Measurements from ENCODE around the gene CEP19.
A peak's percentile ranks its signal among the peaks of the same experiment; 100 is the strongest.
"Not testable (repeated sequence)": the region's sequence is repeated elsewhere in the genome, so short reads cannot be mapped to it uniquely, and the experiment has no call there.

The CEP19 gene

DNA sequence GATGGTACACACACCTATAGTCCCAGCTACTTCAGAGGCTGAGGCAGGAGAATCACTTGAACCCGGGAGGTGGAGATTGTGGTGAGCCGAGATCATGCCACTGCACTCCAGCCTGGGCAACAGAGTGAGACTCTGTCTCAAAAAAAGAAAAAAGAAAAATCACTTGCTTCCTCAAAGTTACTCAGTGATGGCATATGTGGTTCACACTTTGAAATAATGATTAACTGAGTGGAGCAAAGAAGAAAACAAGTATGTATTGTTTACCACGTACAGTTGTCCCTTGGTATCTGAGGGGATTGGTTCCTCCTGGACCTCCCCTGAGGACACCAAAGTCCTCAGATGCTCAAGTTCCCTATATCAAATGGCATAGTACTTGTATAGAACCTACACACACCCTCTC, 5.1 kb upstream of the CEP19 start:
- DNase-seq (ENCODE audit: low read depth, low spot score); H3K4me3 ChIP-seq (ENCODE audit: low read length): not testable (repeated sequence)

DNA sequence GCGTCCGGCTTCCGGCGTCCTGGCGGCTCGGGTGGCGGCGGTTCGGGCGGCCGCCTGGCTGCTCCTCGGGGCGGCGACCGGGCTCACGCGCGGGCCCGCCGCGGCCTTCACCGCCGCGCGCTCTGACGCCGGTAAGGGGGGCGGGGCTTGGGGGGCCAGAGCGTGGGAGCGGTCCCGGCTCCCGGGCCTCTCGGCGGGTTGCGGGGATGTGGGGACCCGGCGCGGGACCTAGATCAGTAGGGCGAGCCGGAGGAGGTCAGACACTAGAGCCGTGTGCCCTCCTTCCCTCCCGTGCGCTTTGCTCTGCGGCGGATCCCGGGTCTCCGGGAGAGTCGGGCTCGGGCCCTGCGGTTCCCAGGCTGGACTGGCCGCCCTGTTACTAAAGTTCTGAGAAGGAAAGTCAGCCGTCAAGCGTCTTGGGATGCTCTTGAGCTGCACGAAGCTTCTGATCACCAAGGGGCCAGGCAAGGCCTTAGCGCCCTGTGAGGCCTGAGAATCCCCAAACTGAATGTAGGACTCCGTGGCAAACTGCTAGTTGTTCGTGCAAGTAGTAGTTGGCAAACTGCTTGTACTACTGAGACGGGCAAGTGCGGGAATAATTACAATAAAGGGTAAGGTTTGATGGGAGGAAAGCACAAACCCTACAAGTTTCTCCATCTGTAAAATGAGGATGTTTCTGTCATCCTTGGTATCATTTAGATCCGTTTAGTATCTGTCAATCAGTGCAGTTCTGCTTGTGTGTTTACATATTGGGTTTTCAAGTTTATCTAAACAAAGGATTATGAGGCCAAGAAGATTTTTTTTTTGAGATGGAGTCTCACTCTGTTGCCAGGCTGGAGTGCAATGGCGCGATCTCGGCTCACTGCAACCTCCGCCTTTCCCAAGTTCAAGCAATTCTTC, 714 bp upstream of the CEP19 start:
- DNase-seq (ENCODE audit: low read depth, low spot score) = peak; percentile 7
- H3K4me3 ChIP-seq (ENCODE audit: low read length) = peak overlapping the region; percentile 84

DNA sequence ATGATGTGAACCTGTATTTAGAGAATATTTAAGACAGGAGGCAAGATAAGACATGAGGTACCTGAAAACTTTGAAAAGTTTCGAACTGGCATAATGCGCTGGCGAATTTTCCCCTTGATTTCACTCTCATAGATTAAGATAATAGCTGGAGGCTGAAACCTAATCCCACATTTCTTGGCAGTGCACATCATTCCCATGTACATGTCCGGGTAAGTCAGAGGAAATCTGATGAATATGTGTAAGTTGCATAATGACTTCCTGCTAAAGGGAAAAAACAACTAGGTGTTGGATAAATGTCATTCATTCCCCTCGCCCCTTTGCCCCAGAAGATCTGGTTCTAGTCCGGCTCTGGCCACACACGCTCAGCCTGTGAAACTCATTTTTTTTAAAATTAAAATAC, 3.6 kb downstream of the CEP19 start:
- no peak for DNase-seq (ENCODE audit: low read depth, low spot score)
- no peak overlapping the region for H3K4me3 ChIP-seq (ENCODE audit: low read length)

DNA sequence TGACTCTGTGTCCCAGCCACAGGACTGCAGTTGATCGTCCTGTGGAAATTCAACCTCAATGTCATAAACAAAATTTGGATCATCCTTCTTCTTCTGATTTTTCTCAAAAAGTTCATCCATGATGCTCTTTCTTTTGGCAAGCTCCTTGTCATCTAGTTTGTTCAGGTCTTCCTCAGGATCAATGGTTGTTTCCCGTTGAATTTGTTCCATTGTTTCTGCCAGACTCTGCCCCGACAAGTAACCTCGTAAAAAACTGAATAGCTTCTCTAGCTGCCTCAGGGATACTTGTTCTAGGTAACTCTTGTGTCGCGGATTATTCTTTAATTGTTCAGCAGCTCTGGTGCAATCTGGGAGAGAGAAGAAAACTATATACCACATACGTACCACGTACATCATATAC, 4.5 kb downstream of the CEP19 start:
- no peak for DNase-seq (ENCODE audit: low read depth, low spot score)
- H3K4me3 ChIP-seq (ENCODE audit: low read length) = no peak overlapping the region

DNA sequence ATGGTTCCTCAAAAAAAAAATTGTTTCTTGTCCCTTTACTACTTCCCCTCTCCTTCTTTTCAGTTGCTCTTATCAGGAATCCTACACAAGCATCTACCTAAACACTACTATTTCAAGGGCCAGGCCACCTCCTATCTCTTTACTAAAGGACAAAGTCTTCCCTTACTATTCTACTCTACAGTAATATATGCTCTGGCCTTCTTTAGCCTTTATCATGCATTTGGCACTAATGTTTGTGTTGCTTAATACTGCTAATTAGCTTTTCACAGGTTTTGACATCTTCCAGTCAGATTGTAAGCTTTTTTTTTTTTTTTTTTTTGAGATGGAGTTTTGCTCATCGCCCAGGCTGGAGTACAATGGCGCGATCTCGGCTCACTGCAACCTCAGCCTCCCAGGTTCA, 5.3 kb downstream of the CEP19 start:
- DNase-seq (ENCODE audit: low read depth, low spot score) = no peak
- H3K4me3 ChIP-seq (ENCODE audit: low read length) = no peak overlapping the region

DNA sequence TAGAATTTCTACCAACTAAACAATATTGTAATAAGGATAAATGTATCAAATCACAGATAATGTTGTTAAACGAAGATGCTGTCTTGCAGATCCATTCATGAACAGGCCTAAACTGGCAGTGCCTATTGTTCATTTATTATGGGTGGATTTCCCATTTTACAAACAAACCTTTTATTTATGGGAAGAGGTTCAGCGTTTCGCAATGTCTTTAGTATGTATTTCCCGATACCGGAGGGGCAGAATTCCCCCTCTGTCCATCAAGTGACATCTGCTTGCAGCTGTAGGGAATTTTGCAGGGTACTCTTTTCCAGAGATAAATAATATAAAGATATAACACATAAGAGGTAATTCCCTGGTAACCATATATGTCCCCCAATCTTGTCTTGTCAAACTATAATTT, 5.7 kb downstream of the CEP19 start:
- no peak overlapping the region for H3K4me3 ChIP-seq (ENCODE audit: low read length)

DNA sequence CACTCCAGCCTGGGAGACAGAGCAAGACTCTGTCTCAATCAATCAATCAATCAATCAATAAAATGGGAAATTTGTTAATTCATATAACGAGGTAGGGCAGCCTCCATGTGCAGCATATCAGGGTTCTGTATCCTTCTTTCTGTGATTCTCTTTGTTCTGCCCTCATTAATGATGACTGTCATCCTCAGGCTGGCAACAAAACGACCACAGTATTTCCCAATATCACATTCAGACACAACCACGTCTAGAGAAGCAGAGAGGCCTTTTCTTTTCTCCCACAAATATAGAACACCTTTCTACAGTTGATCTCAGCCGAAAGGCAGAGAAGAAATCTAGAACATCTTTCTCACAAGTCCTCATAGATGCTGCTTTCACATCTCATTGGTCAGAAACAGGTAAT, 11.2 kb downstream of the CEP19 start:
- no peak for DNase-seq (ENCODE audit: low read depth, low spot score)
- H3K4me3 ChIP-seq (ENCODE audit: low read length) = no peak overlapping the region

More for the DNA sequence above, 5.7 kb downstream of the CEP19 start:
- DNase-seq (ENCODE audit: low read depth, low spot score) = no peak

DNA sequence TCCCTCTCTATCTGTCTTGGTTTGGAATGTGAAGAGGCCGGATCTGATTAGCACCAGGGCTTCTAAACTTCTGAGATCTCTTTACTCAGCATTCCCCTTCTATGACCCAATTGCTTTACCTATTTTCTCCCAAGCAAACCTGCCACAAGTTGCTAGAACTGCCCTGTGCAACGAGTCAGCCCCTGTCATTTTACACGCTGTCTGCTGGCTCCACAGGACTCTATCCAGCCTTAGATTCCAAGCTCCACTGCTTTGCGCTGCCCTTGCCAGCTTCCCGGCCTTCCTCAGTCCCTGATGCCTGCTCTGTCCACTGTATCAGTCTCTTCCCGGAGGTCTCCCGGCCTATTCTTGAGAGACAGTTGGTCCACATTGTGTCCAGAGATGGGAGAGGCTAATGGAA, 12.3 kb downstream of the CEP19 start:
- no peak overlapping the region for H3K4me3 ChIP-seq (ENCODE audit: low read length)
- DNase-seq (ENCODE audit: low read depth, low spot score) = no peak

DNA sequence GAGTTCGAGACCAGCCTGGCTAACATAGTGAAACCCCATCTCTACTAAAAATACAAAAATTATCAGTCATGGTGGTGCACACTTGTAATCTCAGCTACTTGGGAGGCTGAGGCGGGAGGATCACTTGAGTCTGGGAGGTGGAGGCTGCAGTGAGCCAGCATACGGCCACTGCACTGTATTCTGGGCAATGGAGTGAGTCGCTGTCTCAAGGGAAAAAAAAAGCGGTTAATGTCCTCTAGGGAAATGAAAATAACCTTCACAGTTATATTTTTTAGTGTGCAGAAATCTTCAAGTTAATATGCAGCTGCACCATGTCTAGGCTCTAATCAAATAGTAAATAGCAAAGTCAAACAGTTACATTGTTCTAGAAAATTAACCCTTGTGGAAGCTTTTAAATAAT, 14.8 kb downstream of the CEP19 start:
- no peak for DNase-seq (ENCODE audit: low read depth, low spot score)

DNA sequence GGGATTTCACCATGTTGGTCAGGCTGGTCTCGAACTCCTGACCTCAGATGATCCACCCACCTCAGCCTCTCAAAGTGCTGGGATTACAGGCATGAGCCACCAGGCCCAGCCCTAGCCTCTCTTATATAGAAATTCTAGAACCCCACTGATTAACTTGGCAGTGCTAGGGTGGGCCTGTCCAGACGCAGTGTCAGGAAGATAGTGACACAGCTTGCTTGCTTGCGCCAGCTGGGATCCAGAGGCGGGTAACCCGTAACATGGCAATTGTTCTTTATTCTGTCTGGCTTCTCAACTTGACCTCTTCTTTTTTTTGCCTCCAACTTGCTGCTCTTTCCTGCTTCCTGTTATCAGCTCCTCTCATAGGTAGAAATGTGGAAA, 16.2 kb downstream of the CEP19 start:
- no peak overlapping the region for H3K4me3 ChIP-seq (ENCODE audit: low read length)
- no peak for DNase-seq (ENCODE audit: low read depth, low spot score)

More for the DNA sequence above, 14.8 kb downstream of the CEP19 start:
- H3K4me3 ChIP-seq (ENCODE audit: low read length) = no peak overlapping the region

DNA sequence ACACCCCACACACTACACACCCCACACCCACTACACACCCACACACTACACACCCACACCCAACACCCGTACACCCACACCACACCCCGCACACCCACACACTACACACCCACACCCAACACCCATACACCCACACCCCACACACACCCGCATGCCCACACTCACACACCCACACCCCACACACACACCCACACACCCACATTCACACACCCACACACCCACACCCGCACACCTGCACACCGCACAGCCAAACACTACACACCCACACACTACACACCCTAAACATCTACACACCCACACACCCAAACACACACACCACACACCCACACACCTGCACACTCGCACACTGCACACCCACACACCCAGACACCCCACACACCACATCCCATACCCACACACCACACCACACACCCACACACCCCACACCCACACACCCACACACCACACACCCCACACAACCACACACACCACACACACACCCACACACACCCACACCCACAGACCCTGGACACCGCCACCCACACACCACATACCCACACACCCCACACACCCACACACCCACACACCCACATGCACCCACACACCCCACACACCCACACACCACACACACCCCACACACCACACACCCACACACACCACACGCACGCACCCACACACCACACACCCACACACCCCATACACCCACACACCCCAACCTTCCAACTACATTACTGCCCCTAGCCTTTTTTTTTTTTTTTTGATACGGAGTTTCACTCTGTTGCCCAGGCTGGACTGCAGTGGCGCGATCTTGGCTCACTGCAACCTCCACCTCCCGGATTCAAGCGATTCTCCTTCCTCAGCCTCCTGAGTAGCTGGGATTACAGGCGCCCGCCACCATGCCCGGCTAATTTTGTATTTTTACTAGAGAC, 16.9 kb downstream of the CEP19 start:
- no peak overlapping the region for H3K4me3 ChIP-seq (ENCODE audit: low read length)
- no peak for DNase-seq (ENCODE audit: low read depth, low spot score)

DNA sequence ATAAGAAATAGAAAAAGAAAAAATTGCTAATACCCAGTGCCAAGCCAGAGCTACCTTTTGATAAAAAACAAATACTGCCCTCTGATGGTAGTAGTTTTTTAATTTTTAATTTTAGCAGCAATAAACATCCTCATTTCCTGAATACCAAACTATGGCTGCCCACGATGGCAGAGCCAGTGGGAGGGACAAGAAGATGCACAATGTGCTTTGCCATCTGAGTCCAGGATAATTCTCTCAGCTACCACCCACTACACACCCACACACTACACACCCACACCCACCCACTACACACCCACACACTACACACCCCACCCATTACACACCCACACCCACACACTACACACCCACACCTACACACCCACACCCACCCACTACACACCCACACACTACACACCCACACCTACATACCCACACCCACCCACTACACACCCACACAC, 17.8 kb downstream of the CEP19 start:
- H3K4me3 ChIP-seq (ENCODE audit: low read length) = no peak overlapping the region
- peak; percentile 31 for DNase-seq (ENCODE audit: low read depth, low spot score)

DNA sequence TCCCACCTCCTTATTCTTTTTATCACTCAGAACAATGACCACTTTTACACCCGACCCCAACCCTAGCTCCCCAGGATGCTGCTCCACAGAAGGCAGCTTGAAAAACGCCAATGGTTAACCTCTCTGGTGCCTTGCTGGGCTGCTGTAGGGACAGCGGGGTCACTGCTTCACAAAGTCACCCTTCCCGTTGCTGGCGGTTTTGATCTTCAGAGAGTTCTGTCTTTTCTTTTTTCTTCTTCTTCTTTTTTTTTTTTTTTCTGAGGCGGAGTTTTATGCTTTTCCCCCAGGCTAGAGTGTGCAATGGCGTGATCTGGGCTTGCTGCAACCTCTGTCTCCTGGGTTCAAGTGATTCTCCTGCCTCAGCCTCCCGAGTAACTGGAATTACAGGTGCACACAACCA, 20.7 kb downstream of the CEP19 start:
- H3K4me3 ChIP-seq (ENCODE audit: low read length) = no peak overlapping the region
- no peak for DNase-seq (ENCODE audit: low read depth, low spot score)

DNA sequence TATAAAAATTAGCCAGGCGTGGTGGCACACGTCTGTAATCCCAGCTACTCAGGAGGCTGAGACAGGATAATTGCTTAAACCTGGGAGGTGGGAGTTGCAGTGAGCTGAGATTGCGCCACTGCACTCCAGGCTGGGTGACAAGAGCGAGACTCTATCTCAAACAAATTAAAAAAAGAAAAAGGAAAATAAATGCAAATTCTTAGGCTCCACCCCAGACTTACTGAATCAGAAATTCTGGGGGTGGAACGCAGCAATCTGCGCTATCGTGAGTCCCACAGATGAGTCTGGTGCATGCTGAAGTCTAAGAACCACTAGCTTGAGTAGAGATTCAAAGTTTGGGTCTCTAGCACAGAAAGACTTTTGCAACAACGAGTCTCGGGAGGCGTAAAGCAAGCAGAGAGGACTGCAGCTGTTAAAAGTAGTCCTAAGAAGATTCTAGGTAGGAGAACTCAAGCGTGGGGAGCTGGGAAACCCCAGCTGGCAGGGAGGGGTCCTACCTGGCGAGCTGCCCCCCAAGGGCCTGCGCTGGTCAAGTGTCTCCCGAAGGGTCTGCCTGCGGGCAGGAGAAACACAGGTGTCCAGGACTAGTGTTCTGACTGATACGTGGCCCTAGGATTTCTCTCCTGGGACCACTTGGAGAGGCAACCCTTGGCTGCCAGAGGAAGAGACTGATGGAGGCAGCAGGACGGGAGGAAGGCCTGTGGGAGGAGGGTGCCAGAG, 21.9 kb downstream of the CEP19 start:
- DNase-seq (ENCODE audit: low read depth, low spot score) = no peak
- H3K4me3 ChIP-seq (ENCODE audit: low read length) = no peak overlapping the region

DNA sequence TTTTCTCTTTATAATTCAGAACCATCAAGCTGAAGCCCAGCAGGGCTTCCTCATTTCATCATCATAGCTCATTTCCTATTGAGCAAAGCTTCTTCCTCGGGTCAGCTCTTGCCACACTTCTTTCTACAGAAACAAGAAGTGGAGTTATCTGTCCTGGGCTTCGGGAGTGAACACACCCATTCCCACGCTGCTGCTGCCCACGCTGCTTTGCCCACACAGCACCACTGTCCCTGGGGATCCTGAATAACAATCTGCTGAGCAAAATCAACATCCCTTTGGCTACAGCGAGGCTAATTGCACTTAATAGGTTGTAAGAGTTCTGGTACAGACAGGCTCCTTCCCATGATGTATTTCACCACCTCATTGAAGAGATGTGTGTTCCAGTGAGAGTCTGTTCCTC, 23.7 kb downstream of the CEP19 start:
- H3K4me3 ChIP-seq (ENCODE audit: low read length) = no peak overlapping the region
- no peak for DNase-seq (ENCODE audit: low read depth, low spot score)

DNA sequence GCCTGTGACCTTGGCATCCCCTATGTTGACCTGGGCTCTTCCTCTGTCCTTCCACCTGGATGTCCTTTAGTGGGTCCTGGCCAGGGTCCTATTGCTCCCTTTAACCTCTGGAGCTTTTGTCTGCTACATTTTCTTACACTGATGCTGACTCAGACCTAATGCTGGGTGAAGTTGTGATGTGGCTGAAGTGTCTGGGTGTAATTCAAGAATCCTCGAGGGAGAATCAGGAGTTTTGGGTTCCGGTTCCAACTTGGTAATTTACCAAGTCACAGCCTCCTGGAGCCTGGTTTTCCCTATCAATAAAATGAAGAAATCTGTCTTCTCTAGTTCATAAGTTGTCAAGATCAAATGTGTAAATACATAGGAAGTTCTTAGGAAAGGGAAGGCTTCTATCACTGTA, 25.6 kb downstream of the CEP19 start:
- no peak overlapping the region for H3K4me3 ChIP-seq (ENCODE audit: low read length)
- no peak for DNase-seq (ENCODE audit: low read depth, low spot score)

DNA sequence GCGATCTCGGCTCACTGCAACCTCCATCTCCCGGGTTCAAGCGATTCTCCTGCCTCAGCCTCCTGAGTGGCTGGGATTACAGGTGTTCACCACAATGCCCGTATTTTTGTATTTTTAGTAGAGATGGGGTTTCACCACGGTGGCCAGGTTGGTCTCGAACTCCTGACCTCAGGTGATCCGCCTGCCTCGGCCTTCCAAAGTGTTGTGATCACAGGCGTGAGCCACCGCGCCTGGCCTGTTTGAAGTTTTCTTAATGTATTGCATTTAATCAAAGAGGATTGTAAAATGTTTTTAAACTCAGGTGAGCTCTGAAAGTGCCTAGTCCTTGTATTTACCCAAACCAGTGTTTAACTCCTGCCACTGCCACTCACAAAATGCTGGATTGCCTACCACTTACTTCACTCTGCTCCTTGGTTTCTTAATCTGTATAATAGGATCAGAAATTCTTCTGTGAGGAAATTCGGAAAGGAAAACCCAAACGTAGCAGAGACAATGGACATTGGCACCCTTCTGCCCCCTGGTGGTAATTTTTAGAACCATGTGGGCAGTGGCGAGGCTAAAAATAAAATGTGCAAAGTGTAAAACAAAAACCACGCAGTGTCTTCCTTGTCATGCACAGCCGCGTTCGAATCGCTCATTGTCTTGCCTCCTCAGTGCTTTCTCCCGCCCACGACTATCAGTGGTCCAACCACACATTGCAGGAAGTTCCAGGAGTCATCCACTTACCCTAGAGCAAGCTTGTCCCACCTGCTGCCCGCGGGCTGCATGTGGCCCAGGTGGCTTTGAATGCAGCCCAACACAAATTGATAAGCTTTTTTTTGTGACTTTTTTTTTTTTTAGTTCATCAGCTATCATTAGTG, 27.3 kb downstream of the CEP19 start:
- DNase-seq (ENCODE audit: low read depth, low spot score) = peak; percentile 74

DNA sequence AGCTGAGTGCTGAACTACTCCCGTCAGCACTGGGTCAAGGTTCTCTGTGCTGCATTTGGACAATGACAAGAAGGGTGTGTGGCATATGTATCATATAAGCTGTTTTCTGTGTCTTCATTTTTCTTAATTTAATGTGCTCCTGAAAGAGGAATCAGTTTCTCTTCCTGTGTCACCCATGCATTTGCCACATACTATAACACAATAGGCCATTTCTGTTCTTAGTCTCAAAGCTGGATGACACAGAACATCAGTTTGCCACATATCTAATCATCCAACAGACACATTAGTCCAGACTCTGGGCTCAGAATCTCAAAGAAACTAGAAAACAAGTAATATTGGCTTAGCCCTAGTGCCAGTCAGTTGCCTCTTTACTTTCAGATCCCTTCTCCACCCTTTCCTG, 34.1 kb downstream of the CEP19 start:
- no peak for DNase-seq (ENCODE audit: low read depth, low spot score)
- no peak overlapping the region for H3K4me3 ChIP-seq (ENCODE audit: low read length)

More for the DNA sequence above, 27.3 kb downstream of the CEP19 start:
- H3K4me3 ChIP-seq (ENCODE audit: low read length) = peak overlapping the region; percentile 10

DNA sequence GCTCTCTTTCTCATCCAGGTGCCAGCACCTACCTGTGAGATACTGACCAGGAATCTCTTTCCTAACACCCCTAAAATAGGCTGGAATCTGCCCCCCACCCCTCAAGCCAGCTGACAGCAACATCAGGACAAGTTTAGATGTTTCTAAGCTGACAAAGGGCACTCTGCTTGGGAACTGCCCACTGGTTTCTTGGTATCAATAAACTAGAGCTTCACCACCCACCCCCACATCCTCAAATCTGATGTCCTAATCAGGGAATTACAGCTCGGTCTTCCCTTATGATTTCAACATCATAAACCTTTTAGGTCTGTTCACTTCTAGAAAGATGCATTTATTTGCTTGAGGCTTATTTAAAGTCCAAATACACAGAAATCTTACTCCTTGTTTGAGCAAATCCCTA, 34.7 kb downstream of the CEP19 start:
- no peak for DNase-seq (ENCODE audit: low read depth, low spot score)
- H3K4me3 ChIP-seq (ENCODE audit: low read length) = no peak overlapping the region

Data from Jurkat, Clone E6-1 (cell line).